Endothelial cell of hepatic sinusoid (primary cell): ENCODE data around the gene TRIM73.
"Not testable (repeated sequence)": the region's sequence is repeated elsewhere in the genome, so short reads cannot be mapped to it uniquely, and the experiment has no call there.

ENCODE experiments used
- in situ Hi-C: cut with HindIII; loops from 2 replicates; pipeline ENCODE4 v1.10.0; 2017; ENCODE audit warnings: low sequenced_read_pairs

Gene TRIM73

DNA sequence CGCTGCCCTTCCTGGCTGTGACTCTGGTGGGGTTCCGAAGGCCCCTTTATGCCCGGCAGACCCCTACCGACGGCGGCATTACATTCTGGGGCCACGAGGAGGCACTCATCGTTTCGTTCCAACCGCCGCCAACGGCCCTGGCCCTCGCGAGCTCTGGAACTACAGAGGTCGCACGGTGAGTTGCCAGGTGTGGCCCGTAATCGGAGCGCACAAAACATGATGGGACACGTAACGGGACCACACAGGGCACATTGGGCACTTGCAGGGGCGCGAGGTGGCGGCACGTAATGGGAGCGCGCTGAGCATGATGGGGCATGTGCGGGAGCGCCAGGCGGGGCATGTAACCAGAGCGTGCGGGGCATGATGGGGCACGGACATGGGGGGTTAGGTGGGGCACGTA lies at the start of gene TRIM73:
Gene TRIM73 (plus strand): TSS at position 301 of the 400 bp plus-strand sequence. CDS start 3,305 bp downstream, outside the sequence.
- in situ Hi-C loops: not testable (repeated sequence)

- in situ Hi-C loops: not testable (repeated sequence)
Observed at GRCh38 chr7:75358671-75359541, 36.5 kb upstream of the TRIM73 start.

DNA sequence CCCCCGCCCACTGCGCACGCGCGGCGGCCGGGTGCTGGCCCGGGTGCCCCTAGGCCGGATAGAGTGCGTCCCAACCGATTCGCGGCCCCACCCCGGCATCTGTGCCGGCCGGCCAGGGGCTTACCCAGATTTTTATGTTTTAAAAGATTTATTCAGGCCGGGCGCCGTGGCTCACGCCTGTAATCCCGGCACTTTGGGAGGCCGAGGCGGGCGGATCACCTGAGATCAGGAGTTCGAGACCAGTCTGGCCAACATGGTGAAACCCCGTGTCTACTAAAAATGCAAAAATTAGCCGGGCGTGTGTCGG lies 35.9 kb upstream of the TRIM73 start:
- in situ Hi-C loops: not testable (repeated sequence)

- in situ Hi-C loops: not testable (repeated sequence)
Observed at GRCh38 chr7:75364079-75364478, 31.4 kb upstream of the TRIM73 start.

GRCh38 chr7:75366643-75367042 lies 28.8 kb upstream of the TRIM73 start:
- in situ Hi-C loops: not testable (repeated sequence)

GRCh38 chr7:75367313-75367712 lies 28.1 kb upstream of the TRIM73 start:
- in situ Hi-C loops: not testable (repeated sequence)

DNA sequence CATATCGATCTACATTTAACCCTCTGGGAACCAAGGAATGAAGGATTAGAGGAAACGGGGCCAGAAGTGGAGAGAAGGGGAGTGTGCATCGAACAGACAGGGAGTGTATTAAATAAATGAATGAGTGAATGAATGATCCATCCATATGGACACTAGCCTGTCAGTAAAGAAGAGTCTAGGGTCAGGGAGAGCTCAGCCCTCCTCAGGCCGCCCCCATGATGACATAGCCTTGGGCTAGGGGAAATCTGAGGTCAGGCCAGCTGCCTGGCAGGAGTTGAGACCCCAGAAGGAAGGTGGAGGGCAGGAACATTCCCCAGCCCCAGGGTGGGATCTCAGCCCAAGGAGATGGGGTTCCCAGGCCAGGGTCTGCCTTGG lies 21.3 kb upstream of the TRIM73 start:
- in situ Hi-C loops: not testable (repeated sequence)

DNA sequence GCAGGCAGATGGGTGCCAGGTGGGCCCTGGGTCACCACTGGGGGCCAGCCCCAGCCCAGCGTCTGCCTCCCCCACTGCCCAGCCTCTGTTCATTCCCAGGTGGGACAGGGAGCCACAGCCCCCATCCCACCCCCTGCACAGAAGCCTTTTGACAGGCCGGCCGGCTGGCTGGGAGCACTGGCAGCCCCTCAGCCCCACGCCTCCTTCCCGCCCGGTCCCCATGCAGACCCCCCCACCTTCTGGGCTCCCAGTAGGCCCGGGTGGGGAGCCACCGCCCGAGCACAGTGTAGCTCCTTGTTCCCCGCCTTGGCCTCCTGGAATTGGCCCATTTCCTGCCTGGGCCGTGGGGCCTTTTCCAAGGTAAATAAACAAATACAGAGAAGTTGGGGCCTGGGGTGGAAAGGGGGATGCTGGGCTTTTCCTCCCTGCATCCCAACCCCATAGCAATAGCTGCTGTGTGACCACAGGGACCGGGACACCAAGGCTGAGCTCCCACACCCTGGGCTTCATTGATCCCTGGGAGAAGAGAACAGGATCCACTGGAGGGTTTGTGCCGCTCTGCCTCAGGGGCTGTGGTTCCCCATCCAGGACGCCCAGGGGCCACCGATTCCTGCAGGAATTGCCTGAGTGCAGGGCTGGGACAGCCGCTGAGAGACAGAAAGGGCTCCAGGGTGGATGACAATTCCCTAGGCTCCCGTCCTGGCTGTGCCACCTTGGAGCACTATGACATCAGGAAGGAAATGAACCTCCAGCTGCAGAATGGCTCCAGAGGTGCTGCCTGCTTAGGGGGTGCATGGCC lies 20.7 kb upstream of the TRIM73 start:
- in situ Hi-C loops: not testable (repeated sequence)

DNA sequence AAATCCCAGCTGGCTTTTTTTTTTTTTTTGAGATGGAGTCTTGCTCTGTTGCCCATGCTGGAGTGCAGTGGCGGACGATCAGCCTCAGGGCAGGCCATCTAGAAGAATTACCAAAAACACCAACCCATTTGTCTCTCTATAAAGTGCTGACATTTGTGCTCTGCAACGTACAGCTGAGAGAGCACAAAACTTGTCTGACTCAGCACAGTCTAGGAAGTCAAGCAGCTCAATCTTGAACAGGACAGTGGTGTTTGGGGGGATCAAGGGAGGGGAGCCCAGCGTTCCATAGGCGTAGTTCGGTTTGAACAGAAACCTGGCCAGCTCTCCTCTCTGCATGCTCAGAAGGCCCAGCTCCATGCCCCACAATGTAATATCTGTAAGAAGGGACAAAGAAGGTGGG lies 2.2 kb upstream of the TRIM73 start:
- in situ Hi-C loops: not testable (repeated sequence)

DNA sequence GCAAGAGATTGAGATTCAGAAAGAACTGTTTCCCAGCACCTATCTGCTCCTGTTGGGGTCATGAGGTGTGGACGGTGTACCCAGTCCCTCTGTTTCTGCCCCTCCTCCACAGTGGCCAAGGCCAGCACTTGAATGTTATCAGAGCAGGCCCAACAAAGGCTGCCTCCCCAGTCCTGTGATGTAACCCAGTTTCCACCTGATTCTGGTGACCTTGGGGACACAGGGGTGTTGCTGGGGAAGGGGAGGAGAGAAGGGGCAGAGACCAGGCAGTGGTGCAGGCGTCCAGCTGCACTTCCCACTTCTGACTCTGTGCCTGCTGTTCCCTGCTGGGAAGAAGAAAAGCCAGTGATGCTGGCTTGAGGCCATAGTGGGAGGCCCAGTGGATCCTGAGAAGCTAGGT lies 2.4 kb downstream of the TRIM73 start:
- in situ Hi-C loops: not testable (repeated sequence)

- in situ Hi-C loops: not testable (repeated sequence)
Observed at GRCh38 chr7:75398771-75399700, 3.6 kb downstream of the TRIM73 start.

- in situ Hi-C loops: not testable (repeated sequence)
Observed at GRCh38 chr7:75400575-75400974, 5.1 kb downstream of the TRIM73 start.

- in situ Hi-C loops: not testable (repeated sequence)
Observed at GRCh38 chr7:75403455-75404443, 8.3 kb downstream of the TRIM73 start.

DNA sequence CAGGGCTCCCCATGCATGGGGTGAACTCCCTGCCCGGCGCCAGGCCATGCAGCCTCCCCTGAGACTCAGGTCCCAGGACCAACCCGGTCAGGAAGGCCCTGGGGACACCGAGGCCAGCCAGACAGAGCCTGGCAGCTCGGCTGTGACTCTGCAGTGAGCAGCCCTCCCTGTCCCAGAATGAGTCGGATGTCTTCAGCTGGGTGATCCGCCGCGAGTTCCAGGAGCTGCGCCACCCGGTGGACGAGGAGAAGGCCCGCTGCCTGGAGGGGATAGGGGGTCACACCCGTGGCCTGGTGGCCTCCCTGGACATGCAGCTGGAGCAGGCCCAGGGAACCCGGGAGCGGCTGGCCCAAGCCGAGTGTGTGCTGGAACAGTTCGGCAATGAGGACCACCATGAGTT lies 9.2 kb downstream of the TRIM73 start:
- in situ Hi-C loops: not testable (repeated sequence)

DNA sequence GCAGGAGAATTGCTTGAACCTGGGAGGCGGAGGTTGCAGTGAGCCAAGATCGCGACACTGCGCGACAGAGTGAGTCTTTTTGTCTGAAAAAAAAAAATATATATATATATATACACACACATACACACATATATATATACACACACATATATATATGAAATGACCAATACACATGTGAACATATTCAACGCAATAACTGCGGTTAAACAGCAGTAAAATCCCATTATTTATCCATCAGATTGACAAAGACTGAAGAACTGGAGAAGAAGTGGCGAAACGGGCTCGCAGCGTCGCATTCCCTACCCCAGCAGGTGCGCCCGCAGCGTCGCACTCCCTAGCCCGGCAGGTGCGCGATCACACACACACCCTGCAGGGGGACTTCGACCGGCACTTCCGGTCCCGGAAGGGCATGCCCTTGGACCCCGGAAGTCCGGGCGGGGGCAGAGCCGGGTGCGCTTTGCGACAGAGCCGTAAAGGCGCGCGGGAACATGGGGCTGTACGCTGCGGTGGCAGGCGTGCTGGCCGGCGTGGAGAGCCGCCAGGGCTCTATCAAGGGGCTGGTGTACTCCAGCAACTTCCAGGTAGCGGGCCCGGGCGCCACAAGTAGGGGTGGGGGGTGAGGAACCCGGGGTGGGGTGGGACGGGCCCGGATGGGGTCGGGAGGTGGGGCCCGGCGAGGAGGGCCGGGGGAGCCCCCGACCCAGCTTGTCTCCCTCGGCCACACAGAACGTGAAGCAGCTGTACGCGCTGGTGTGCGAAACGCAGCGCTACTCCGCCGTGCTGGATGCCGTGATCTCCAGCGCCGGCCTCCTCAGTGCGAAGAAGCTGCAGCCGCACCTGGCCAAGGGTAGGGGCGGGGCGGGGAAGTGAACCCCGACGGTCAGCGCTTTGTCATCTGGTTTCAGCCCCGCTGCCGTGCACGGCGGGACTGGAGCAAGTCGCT lies 14.7 kb downstream of the TRIM73 start:
- in situ Hi-C loops: not testable (repeated sequence)

GRCh38 chr7:75410823-75411173 lies 15.4 kb downstream of the TRIM73 start:
- in situ Hi-C loops: not testable (repeated sequence)

DNA sequence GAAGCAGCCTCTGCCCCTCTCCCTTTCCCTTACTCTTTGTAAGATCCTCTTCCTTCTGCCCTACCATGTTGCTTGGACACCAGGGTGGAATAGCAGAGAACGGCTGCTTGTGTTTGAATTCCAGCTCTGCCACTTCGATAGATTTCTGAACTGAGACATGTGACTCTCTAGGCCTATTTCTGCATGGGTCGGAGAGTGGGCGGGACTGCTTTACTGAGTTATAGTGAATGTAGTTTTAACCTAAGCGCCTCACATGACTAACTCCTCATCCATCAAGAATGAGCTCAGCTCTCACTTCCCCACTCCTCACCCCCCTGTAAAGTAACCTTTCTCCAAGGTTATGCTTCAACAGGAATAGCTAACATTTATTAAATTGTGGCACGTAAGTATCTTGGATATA lies 18.8 kb downstream of the TRIM73 start:
- in situ Hi-C loops: not testable (repeated sequence)

DNA sequence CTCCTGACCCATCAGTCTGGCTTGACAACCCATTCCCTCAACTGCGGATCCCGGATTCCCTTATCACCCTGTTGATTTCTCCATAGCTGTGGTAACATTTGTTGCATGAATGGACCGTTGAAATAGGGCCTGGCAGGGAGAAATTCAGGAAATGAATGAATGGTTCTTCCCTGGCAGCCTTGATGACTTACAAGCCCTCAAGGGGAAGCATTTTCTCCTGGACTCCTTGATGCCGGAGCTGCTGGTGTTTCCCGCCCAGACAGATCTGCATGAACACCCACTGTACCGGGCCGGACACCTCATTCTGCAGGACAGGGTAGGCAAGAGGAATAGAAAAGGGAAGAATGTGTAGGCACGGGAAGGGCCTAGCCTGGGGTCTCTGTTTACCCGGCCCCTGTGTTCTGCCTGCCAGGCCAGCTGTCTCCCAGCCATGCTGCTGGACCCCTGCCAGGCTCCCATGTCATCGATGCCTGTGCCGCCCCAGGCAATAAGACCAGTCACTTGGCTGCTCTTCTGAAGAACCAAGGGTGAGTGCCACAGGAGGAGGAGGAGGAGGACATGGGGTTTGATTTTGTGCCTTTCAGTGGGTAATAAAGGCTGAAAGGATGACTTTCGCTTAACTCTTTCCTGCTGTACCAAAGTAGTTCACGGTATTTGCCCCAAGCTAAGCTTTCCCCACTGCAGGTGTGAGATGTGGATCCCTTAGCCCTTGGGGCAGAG lies 19.4 kb downstream of the TRIM73 start:
- in situ Hi-C loops: not testable (repeated sequence)
